MM.1S (cell line): ENCODE measurements around the gene CGRRF1.

Source experiments
- CTCF ChIP-seq: fragments of 300-600 bp; sonication (generic); IDR thresholded peaks from 2 replicates; pipeline ENCODE4 v1.5.1; 2016; ENCODE audit warnings: antibody characterized with exemption, low read length, mixed read lengths
- EZH2 ChIP-seq: fragments of 300-600 bp; sonication (generic); optimal IDR thresholded peaks from 2 replicates; pipeline ENCODE3; 2017; ENCODE audit warnings: low read depth, mild to moderate bottlenecking, antibody characterized with exemption, low read length, mixed read lengths

- TF ChIP-seq EZH2: no peak
- no peak for TF ChIP-seq CTCF
These were observed 7.0 kb downstream of the CGRRF1 start for GRCh38 chr14:54516709-54517108.
